ENCODE results near the gene MEDAG. TPM values are rescaled to one million over a fixed set of nuclear protein-coding genes. Genes with fewer than 3 reads are reported as not detected.

MEDAG gene
- total and polyA plus RNA-seq, 2 donors (not counting 3 experiments of a cell fraction or from before 2014, with no cell fraction given): 27.2 TPM

DNA sequence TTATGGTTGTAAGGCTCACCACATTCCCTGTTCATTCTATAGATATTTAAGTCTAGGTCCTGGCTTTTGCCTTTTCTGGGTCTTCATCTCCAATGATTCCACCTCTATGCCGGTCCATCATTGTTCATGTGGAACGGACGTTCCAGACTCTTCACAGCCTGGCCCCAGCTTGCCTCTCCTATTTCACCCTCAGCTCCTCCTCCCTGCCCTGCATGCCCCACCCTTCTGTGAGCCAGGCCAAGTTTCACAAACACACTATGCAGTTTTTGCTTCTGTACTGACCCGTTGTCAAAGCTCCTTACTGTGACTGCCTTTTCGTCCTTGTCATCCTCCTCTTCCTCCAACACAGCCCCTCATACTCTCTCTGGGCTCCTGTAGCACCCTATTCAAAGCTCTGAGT lies 57.7 kb downstream of the MEDAG start:
- no TSS peak for BruUV-seq (replicated peaks)
- no peaks in the 10 kb centered on the region for H3K4me1 ChIP-seq (ENCODE audit: control insufficient read depth, extremely low read depth, insufficient read depth, low read length)
- no peak overlapping the region for H3K4me3 ChIP-seq (replicated peaks in 1 of 3; ENCODE audit: insufficient read depth in 1 of 3, low read depth in 1 of 3, low read length in 3 of 3)
- no peak overlapping the region for H3K27ac ChIP-seq (ENCODE audit: insufficient read depth, low read depth, low read length)
- ChIA-PET POLR2A (no interaction called here), CTCF (interaction anchor here (1.0 to 1.3 kb wide), 3 partner anchors 9 to 15 kb away, joined by 3 to 5 read pairs (median 3); no protein-coding TSS in a partner anchor)
- no peak for TF ChIP-seq POLR2AphosphoS5 (IDR thresholded peaks at IDR 0.05; ENCODE audit: insufficient read depth, low read depth, low read length)
- no peak for TF ChIP-seq JUN (IDR thresholded peaks at IDR 0.05; ENCODE audit: borderline replicate concordance, insufficient read depth, insufficient read length, low read depth)
- no peak for TF ChIP-seq FOS (IDR thresholded peaks at IDR 0.05; ENCODE audit: borderline replicate concordance, insufficient read depth, low read length)
- TF ChIP-seq MYC (IDR thresholded peaks at IDR 0.05; ENCODE audit: low read depth, low read length): no peak
- TF ChIP-seq GATA2 (IDR thresholded peaks at IDR 0.05; ENCODE audit: insufficient read depth, insufficient read length, low read depth, low read length): no peak
- TF ChIP-seq MAX (IDR thresholded peaks at IDR 0.05; ENCODE audit: insufficient read depth, insufficient read length): no peak
- no peak for TF ChIP-seq POLR2A (IDR thresholded peaks at IDR 0.05; ENCODE audit: low read depth, low read length)
- TF ChIP-seq EZH2 (IDR thresholded peaks at IDR 0.05; ENCODE audit: borderline replicate concordance, low read depth, low read length, severe bottlenecking): no peak
- no peak for TF ChIP-seq CTCF (IDR thresholded peaks at IDR 0.05; ENCODE audit: extremely low read depth in 1 of 2, insufficient read depth in 1 of 2, low read depth in 1 of 2, low read length in 2 of 2)
- H2AFZ ChIP-seq (ENCODE audit: low read depth, low read length): no peak overlapping the region
- H3K4me2 ChIP-seq (ENCODE audit: insufficient read depth, low read length): no peak overlapping the region
- H3K79me2 ChIP-seq (ENCODE audit: control insufficient read depth, insufficient read depth, low read length): no peaks in the 10 kb centered on the region
- H4K20me1 ChIP-seq (replicated peaks; ENCODE audit: control insufficient read depth, extremely low read depth, insufficient read depth, low read length): no peaks in the 10 kb centered on the region
- DNase-seq (ENCODE audit: low read depth, low spot score) (no peak), FAIRE-seq (no peak)
- no peaks in the 10 kb centered on the region for H3K9me3 ChIP-seq (replicated peaks; ENCODE audit: control insufficient read depth, insufficient read depth, low read length)
- intact Hi-C loops (cut with micrococcal nuclease): no loop called here
- dilution Hi-C loops (cut with MboI; ENCODE audit: extremely low pct_ligation_motif_present, low sequenced_read_pairs): no loop called here
- no peaks in the 10 kb centered on the region for H3K36me3 ChIP-seq (ENCODE audit: control insufficient read depth in 2 of 2, extremely low read depth in 1 of 2, insufficient read depth in 2 of 2, low read length in 2 of 2)
- H3K9ac ChIP-seq (replicated peaks; ENCODE audit: extremely low read depth, insufficient read depth, low read length): no peak overlapping the region
- H3K27me3 ChIP-seq (ENCODE audit: control insufficient read depth in 2 of 2, insufficient read depth in 2 of 2, low read length in 2 of 2): peaks cover 11 to 26% of the 10 kb centered on the region in 2 experiments
- H3K9me1 ChIP-seq (replicated peaks; ENCODE audit: control insufficient read depth, extremely low read depth, insufficient read depth, low read length): no peaks in the 10 kb centered on the region

Data from endothelial cell of umbilical vein (primary cell).